Peyer's patch (tissue), 4 donors: ENCODE measurements around the gene U2AF1L4.

Experiments
- POLR2A ChIP-seq, 2 donors: fragments of 450-650 bp; IDR thresholded peaks; one replicate each; pipeline ENCODE4 v1.5.1; 2017; ENCODE audit warnings: antibody characterized with exemption in 2 of 2, mild to moderate bottlenecking in 2 of 2, moderate library complexity in 2 of 2
- TF ChIP-seq, protein P1 (sequence below), 6 experiments: fragments of 450-650 bp in 4 of 6; fragments of 200-600 bp in 2 of 6; sonication (generic) in 1 of 6; IDR thresholded peaks; one replicate each; pipeline ENCODE4 v1.5.1; 2017 to 2019; ENCODE audit warnings: antibody characterized with exemption in 6 of 6, mild to moderate bottlenecking in 3 of 6, moderate library complexity in 1 of 6

DNA sequence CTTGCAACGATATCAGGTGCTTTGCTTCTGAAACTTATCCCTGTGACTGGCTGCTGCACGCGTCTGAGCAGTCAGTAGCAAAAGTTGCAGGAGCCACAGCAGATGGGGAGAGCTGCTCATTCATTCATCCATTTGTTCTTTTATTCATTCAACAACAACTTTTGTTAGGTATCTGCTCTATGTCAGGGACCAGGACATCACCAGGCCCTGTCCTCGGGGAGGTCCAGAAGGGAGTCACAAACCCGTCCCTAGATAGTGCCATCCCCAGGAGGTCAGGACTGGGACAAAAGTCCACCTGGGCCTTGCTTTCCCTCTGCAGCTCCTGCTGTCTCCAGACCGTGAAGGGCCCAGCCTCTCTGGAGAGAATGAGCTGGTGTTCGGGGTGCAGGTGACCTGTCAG, 32.7 kb upstream of the U2AF1L4 start:
- TF ChIP-seq, protein P1, sequence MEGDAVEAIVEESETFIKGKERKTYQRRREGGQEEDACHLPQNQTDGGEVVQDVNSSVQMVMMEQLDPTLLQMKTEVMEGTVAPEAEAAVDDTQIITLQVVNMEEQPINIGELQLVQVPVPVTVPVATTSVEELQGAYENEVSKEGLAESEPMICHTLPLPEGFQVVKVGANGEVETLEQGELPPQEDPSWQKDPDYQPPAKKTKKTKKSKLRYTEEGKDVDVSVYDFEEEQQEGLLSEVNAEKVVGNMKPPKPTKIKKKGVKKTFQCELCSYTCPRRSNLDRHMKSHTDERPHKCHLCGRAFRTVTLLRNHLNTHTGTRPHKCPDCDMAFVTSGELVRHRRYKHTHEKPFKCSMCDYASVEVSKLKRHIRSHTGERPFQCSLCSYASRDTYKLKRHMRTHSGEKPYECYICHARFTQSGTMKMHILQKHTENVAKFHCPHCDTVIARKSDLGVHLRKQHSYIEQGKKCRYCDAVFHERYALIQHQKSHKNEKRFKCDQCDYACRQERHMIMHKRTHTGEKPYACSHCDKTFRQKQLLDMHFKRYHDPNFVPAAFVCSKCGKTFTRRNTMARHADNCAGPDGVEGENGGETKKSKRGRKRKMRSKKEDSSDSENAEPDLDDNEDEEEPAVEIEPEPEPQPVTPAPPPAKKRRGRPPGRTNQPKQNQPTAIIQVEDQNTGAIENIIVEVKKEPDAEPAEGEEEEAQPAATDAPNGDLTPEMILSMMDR (IDR thresholded peaks at IDR 0.05), result no peak
- TF ChIP-seq POLR2A (IDR thresholded peaks at IDR 0.05), result no peak
